GM18907 (cell line): ENCODE measurements around the gene COX4I1.
"Not testable (repeated sequence)": the region's sequence is repeated elsewhere in the genome, so short reads cannot be mapped to it uniquely, and the experiment has no call there.

ENCODE experiments used
- ATAC-seq: cut with Tn5 transposase; IDR thresholded peaks from one replicate; pipeline ENCODE4 v1.9.1; 2021; ENCODE audit warnings: mild to moderate bottlenecking, moderate library complexity; ENCODE audit not compliant: unreplicated experiment

COX4I1 gene

DNA sequence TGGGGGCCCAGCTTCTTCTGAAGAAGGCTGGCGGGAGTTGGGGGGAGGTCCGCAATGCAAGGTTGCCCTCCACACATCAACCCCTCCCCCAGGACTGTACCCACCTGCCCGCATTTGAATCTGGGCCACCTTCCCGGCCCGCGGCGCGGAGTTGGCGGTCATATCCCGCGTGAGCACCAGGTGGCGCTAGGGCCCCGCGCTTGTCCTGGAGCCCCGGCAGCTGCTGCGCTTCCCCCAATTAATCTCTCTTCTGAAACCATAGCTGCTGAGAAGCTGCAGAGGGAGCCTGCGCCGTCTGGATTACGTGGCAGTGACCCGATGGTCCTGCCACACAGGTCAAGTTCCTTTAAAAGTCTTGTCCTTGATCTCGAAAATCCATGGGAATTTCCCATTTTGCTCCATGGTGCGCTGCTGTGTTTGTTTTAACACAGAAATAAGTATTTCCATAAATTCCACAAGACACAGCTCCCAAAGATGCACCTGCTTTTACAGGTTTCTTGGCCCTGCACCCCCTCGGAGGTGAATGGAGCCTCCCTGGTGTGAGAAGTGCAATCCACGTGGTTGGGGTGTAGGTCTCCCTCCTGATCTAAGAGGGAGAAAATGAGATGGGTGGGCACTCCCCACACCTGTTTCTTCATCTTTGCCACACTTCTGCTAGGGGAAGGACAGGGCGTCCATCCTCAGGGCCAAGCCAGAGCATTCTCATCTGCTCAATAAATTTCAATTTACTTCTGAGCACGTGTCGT is 22.1 kb downstream of the COX4I1 start:
- peak; percentile 81 for ATAC-seq

GRCh38 chr16:85822145-85822544 is 22.6 kb downstream of the COX4I1 start:
- no peak for ATAC-seq

- no peak for ATAC-seq
Measured at GRCh38 chr16:85823328-85823920, 23.9 kb downstream of the COX4I1 start.

DNA sequence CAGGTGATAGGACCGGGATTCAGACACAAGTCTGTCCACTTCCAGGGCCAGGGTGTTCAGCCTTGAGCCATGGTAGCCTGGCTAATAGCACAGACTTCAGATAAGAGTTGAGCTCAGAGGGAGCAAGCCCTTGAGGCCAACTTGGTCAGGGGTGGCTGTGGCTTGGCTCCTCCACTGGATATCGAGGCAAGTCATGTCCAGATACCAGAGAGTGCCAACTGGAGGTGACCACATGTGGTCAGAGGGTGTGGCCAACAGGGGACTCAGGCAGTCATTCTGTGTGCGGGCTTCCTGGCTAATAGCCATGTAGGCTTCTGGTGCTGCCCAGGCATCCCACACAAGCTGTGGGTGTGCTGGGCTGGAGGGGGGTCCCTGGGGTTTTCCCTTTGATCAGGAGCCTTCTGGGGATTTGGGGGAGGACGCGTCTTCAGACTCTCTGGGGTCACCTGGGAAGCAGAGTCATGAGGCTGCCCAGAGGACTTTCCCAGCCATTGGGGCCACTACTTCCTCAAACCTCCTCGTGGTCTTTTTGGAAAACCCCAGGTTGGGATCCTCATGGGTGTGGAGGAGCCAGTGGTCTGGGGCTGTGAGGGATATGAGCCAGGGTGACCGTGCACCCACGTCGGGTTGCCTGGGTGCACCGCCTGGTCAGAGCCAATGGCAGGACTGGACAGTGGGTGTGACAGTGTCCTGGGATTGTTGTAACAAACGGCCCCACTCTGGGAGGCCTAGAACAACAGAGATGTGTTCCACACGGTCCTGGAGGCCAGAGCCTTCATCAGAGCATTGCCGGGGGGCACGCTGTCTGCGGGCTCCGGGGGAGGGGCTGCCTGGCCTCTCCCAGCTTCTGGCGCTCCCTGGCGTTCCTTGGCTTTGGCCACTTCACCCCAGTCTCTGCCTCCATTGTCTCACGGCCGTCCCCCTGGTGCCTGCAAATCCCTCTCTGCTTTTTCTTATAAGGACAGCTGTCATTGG is 25.0 kb downstream of the COX4I1 start:
- ATAC-seq = no peak

GRCh38 chr16:85825326-85825725 is 25.8 kb downstream of the COX4I1 start:
- no peak for ATAC-seq

DNA sequence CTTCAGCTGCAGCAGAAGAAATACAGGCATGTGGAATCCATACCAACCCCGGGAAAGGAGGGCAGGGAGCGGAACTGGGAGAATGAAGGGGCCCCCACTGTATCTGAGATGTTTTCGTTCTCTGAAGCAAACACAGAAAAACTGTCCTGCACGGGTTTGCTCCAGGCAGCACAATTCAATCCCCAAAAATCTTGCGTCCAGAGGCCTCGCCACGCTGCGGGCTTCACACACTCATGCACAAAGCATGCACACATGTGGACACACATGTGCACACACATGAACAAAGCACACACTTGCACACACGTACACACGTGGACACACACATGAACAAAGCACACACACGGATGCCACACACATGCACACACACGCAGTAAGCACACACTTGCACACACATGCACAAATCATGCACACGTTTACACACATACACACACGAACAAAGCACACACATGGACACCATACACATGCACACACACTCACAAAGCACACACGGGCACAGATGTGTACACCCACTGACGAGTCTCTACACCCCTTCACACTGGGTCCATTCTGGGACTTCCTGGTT is 27.3 kb downstream of the COX4I1 start:
- no peak for ATAC-seq

GRCh38 chr16:85828166-85828565 is 28.7 kb downstream of the COX4I1 start:
- ATAC-seq = no peak

GRCh38 chr16:85829171-85829719 is 29.8 kb downstream of the COX4I1 start:
- no peak for ATAC-seq

GRCh38 chr16:85829751-85830445 is 30.4 kb downstream of the COX4I1 start:
- no peak for ATAC-seq

- no peak for ATAC-seq
Measured at GRCh38 chr16:85830821-85831220, 31.3 kb downstream of the COX4I1 start.

DNA sequence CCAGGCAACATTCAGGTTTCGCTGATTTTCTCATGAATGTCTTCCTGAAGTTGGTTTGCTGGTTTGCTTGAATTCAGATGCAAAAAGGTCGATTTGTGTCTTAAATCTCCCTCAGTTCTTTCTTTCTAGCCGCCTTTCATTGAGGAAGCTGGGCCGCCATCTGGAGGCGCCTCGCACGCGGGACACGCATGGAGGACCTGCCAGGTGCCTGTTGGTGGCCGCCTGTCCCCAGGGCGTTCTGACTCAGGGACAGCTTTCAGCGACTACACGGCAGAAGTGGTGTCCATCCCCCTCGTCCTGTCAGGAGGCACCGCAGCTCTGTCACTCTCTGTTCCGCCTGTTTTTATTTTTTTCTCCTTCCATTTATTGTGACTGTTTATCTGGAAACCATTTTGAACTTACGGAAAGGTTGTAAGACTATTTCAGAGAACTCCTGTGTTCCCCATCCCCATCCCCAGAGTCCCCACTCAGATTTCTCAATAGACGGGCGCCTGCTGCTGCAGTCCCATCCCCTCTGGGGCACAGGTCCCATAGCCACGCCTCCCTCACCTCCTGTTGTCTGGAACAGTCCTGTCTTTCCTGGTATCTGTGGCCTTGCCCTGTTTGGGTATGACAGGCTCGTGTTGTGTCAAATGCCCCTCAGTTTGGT is 33.2 kb downstream of the COX4I1 start:
- no peak for ATAC-seq

DNA sequence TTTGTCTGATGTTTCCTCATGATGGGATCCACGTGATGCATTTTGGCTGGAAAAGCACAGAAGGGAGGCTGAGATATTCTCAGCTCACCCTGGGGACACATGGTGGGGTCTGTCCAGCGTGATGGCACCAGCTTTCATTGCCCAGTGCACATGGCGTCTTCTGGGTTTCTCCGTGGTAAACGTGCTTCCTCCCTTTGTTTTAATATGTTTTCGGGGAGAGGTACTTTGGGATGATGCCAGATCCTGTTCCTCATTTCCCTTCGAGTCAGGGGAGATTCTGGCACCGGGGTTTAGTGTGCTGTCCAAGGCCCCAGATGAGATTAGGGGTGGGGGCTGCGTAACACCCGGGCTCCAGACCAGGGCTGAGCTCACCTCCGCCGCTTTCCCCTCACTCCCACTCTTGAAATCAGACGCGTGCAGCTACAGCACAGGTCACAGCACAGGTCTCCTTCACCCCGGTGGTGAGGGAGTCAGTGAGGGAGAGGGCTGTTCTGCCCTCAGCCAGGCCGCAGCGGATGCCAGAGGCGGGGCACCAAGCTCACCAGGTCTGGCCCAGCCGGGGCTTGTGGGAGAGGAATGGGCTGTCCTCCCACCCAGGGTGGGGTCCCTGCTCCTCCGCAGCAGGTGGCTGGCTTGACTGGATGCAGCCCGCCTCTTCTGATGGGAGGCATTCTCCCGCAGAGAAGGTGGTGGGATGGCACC is 33.9 kb downstream of the COX4I1 start:
- no peak for ATAC-seq

- ATAC-seq = no peak
Measured at GRCh38 chr16:85834741-85835140, 35.2 kb downstream of the COX4I1 start.

GRCh38 chr16:85835227-85835751 is 35.8 kb downstream of the COX4I1 start:
- ATAC-seq = no peak

DNA sequence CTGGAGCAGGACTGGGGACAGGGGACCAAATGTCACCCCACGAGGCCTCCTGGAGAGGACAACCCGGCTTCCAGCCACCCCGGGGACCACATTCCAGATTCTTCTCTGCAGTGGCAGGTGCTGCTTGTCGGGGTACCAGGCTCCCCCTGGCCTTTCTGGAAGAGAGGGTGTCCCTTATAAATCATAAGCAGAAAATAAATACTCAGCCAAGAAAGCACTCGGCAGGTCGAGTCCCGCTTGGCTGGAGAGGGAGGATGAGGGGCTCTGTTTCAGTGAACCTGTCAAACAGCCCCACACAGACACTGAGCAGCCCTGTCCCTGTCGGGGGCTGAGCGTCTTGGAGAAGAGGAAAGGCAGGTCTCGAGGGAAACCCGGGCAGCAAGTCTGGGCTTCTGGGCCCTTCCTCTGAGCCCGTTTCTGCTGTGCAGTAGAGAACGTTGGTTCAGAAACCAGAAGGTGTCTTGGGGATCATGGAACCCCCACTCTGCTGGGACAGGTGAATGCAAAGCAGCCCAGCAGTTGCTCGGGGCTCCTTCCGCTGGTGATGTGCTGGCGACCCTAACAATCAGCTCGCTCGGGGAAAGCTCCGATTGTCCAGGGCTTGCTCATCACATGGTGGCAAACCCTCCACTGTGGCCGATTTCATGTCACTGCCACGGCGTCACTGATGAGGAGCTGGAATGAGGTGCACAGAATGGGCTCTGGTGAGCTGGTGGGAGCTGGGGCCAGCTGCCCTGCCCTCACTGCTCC is 36.6 kb downstream of the COX4I1 start:
- ATAC-seq = no peak

DNA sequence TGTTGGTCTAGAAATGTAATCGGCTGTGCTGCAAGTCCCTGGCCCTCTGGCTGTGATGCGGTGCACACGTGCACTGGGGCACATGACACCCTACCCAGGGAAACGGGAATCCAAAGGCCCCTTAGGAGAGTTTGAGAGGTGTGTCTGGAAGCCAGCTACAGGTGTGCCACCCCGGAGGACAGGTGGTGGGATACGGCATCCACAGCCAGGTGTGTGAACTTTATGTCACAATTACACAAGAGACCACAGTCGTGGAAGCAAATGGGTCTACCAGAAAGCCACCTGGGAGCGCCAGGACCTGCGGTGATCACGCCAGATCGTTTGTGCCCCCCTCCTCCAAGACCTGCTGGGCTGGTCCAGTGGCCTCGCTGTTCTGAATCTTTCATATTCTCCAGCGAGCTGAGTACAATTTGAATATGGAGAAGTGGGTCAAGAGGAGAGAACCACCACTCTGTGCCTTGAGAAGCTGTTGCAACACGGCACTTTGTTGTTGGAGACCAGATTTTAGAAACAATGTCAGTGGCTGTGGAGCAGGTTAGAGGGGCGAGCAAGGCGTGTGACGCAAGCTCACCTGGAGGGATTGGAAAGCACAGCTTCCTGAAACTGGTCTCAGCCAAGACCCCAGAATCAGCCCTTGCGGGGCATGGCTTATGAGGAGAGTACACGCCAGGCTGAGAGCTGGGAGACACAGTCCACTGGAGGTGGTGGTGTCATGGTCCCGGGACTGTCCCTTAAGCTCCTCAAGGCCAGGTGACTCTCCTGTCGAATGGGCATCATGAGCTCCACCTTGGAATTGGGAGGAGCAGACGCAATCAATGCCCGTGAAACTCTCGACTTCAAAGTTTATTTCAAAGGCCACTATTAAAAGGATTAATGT is 37.4 kb downstream of the COX4I1 start:
- ATAC-seq = no peak

- not testable (repeated sequence) for ATAC-seq
Measured at GRCh38 chr16:85837654-85838053, 38.2 kb downstream of the COX4I1 start.
